Smooth muscle cell of the brain vasculature (primary cell): ENCODE data around the gene CEP63.

ENCODE experiments used
- DNase-seq: peaks from one replicate; pipeline ENCODE4 v3.0.0-alpha.2; 2012; ENCODE audit warnings: low read depth, low spot score

CEP63 gene

DNA sequence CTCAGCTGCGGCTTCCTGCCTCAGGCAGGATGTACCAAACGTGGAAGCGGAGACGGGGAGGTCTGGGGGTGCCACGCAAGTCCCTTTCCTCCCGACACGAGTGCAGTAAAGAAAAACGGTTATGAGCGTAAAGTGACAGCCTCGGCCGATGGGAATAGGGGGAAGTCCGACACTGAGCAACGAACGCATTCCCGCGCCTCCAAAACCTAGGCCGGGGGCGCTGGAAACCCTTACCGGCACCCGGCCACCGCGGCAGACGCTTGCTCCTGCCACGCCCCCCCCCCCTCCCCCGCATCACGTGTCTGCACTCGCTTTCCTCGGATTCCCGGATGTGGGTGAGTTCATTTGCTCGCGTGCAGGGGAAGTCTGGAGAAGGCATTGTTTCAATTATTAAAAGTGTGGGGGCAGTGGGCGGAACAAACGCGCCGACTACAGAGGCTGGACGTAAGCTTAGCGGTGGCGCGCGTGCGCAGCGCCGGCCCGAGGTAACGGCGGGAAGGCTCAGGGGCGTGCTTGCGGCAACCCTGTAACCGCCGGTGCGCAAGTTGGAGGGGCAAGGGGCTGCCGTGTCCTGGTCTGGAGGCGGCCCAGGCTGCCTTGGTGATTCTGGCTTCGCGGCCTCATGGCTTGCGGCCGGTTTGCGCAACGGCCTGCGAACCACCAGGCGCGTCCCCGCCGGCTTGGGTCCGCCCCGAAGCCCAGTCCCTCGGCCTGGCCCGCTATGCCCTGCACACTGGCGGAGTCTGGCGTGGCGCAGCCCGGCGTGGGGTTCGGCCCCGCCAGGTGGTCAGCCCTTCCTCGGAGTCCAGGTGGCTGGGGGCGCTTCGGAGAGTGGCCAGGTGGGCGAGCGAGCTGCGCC, at the start of gene CEP63, which contains the start of gene ANAPC13:
Gene CEP63, plus strand, starts transcription at position 340 of the 859 bp plus-strand sequence. CDS start 9,264 bp downstream, outside the sequence.
Gene ANAPC13, minus strand, starts transcription at position 268 of the 859 bp plus-strand sequence. CDS start 3,081 bp downstream, outside the sequence.
- DNase-seq: peak; percentile 100

DNA sequence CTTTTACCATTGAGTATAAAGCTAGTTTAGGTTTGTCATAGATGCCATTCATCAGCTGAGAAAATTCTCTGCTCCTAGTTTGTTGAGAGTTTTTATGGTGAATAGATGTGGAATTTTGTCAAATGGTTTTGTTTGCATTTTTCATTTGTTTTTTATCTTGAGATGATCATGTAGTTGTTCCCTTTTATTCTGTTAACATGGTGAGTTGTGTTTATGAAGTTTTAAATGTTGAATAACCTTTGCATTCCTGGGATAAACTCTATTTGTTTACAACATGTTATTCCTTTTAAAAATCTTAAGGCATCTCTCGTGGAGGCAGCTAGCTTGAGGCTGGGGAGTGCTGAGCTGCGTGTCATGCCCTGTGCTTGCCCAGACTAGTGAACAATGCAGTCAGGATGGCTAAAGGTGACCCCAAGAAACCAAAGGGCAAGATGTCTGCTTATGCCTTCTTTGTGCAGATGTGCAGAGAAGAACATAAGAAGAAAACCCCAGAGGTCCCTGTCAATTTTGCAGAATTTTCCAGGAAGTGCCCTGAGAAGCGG, 48.6 kb upstream of the CEP63 start:
- no peak for DNase-seq

DNA sequence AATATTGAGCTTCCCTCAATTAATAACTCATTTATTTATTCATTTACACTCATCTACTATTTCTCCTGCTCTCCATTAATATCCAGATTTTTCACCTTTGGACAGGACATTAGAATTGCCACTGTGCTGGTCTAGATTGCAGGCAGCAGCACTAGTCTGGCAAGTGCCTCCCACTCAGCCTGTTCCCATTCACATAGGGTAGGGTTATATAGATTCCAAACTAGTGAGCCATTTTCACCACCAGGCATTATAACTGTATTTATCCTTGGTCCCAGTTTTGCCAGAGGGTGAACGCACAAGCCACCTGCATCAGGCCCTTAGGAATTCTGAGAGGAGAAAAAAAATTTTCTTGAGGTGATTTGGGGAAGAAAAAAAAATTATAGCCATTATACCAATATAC, 44.5 kb upstream of the CEP63 start:
- no peak for DNase-seq

DNA sequence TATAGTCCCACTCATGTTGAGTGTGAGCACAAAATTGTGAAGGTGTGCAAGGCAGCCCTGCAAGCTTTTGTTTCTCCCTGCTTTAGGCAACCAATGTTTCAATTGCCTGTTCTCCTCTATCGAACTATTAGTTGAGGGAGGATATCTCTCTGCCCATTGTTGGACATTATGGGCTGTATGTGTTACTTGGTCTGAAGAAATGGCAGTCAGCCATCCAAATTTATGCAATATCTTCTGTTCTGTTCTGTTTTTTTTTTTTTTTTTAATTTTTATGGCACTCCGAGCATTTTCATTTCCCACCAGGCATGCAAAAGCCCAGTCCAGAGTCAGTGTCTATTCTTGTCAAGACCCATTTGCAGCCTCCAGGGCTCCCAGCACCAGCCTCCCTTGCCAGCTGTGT, 44.0 kb upstream of the CEP63 start:
- DNase-seq: no peak

DNA sequence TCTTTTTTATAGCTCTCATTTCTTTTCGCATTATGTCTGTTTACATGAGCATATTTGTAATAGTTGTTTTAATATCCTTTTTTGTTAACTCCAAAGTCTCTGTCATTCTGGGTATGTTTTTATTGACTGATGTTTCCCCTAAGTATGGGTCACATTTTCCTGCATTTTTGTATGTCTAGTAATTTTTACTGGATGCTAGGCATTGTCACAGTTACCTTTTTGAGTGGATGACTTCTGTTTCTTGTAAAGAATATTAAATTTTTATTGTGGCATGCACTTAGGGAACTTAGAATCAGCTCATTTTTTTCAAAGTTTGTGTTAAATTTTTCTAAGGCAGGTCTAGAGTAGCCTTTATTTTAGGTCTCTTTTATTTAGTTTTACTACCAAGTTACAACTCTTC, 40.8 kb upstream of the CEP63 start:
- no peak for DNase-seq

DNA sequence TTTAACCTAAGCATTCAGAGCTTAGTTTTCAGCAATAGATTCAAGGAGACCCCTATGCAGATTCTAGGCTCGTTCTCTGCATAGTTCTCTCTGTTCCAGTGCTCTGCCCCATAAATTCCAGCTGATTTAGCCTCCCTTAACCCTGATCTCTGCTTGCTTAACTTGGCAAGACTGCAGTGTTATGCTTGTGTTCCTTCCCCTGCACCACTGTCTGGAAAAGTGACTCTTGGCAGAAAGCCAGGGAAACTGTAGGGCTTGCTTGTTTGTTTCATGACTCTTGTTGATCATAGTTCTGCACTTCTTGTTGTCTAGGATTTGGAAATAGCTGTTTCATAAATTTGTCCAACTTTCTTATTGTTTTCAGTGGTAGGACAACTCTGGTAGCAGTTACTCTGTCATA, 40.2 kb upstream of the CEP63 start:
- peak; percentile 80 for DNase-seq

DNA sequence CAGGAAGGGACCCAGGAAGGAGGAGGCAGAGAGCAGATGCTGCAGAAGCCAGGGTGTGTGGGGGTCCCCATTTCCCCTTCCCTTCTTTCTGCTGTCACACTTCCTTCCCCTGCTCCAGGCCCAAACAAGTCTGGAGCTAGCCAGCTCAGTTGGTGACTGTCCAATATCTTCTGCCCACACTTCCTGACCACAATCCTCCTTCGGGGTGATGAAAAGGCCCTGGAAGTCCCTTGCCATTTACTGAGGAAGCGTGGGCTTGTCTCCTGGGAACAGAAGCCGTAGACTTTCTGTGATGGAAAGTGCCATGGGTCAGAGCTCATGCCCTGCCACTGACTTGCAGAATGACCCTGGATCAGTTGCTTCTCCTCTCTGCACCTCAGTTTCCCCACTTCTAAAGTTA, 39.1 kb upstream of the CEP63 start:
- no peak for DNase-seq

DNA sequence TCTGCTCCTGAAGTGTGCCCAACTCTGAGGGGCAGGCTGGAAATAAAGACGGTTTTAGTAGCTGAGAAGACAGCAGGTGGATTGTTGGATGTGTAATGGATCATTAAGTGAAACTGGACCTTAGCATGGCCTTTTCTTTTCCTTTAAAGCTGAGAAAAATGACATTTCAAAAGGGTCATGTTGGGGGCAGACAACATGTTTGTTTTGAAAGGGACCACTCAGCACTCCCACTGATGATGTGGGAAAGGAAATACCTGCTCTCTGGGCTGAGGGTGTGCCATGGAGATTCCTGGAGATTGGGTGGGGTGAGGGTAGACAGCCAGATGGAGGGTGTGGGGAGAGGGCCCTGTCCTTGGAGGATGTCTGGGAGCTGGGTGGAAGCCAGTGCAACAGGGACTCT, 38.5 kb upstream of the CEP63 start:
- DNase-seq: no peak

DNA sequence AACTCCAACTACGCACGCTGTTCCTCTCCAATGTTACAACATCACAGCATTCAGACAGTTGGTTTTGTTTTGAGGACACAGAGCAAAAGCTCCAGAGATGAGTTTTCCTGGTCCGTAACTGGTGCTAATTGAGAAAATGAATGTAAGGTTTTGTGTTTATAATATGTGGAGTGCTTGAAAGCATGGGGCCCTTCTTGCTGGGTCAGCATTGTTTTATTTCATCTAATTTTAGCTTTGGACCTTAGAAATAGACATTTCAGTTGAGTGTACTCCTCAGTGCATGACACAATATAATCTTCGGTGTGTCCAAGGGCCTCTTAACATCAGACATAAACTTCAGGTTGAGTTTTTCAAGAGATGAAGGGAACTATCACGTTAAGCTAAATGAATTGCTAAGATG, 37.2 kb upstream of the CEP63 start:
- DNase-seq: no peak

DNA sequence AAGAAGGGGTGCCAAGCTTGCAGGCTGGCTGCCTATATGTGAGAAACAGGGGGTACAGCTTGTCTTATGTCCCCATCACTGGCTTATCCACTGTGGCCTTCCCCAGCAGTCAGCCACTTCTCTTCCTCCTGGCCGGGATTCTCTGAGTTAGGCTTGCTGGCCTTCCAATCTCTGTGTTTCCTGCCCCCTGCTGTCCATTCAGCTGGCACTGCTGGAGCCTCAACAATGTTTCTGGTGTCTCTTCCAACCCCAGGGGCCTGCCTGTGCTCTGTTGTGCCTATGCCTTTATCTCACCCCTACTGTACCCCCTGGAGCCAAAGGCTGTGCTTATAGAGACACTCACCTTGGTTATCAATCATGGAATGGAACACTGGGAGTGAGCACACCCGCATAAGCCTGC, 36.6 kb upstream of the CEP63 start:
- DNase-seq: no peak

DNA sequence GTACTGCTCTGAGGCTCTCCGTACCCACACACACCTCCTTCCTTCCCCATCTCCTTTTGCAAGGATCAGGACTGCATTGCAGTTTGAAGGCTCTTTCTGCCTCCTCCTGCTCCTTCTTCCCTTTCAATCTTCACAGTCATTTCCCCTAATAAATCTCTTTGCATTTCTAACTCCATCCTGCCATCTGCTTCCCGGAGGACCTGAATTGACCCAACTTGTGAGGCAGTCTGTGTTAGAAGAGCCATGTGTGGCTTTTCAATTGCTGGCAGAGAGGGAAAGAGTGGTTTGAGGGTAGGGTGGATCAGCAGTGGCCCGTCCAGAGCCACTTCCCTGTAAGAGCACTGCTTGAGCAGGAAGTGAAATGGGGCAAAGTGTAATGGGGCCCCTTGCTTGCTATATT, 35.9 kb upstream of the CEP63 start:
- DNase-seq: no peak

DNA sequence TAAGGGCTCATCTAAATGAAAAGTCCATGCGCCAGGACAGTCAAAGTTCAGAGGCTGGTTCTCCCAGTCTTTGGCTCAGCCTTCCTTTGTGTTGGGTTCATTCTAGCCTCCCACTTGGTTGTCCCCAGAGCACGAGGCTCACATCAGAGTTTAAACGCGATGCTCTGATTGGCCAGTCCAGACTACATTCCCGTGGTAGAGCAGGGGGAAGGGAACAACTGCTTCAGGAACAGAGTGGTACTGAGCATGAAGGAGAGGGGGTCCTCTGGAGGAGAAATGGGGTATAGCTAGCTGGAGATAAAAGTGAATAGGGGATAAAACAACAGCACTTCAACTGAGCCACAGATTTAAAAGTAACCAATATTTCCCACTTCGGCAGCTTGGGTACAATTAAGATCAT, 32.2 kb upstream of the CEP63 start:
- DNase-seq: no peak

DNA sequence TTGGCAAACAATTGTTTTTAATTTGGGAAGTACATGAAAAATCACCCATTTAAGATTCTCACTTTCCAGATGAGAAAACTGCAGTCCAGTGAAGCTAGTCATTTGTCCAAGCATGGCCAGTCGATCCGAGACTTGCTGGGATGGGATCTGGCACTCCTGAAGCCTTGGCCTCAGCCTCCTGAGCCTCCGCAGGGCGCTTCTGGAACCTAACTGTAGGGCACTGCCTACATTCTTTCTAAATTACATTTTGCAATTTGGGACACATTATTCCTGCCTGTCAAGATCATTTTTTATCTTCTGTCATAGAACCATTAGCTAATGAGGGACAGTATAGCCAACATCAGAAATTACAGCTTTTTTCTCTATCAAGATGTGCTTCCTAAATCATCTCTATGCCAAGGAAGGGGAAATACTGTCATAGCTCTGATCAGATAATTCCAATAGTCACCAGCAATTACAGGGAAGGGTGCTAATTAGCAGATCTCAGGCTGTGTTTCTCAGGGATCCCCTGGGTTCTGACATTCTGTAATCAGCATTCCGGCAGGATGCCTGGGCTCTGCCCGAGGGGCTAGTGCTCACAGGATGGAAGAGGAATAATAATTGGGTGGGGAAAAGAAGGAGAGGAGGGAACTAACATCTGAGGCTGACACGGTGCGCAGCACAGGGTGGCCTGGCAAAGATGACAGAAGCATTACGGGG, 28.3 kb upstream of the CEP63 start:
- DNase-seq: no peak

DNA sequence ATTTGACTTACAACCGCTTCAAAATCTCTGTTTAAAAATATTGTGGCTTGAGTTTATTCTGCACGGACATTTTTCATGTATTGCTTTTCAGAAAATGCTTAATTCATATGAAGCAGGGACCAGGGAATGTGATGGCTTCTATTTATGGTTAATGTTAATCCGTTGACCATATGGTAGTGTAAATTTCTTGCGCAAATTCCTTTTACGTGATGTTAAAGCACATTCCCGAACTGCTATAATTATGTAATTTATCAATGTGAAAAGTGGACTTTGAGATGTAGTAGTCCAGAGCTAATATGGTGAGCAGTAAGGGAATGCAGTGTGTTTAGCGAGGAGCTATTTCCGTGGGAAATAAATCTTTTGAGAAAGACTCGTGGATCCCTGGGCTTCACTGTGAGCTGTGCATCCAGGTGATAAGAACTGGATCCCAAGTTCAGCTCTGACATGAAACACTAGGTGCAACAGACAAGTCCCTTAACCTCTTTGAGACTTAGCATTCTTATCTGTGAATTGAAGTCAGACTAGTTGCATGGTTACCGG, 27.4 kb upstream of the CEP63 start:
- DNase-seq: no peak

DNA sequence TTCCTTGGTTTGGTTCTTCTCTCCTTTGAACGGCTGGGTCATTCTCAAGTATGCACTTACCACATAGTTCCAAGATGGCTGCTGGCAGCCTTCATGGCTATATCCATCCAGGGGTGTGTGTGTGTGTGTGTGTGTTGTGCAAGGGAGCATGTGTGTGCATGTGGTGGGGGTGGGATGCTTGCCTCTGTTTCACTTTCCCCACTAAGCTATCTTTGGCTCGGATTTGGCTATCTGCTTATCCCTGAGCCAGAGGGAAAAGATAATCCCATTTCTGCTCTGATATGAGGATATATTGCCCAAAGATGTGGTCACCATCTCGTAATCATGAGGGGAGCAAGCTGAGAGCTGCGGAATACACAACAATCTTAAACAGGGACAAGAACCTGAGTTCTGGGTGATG, 26.3 kb upstream of the CEP63 start:
- no peak for DNase-seq

DNA sequence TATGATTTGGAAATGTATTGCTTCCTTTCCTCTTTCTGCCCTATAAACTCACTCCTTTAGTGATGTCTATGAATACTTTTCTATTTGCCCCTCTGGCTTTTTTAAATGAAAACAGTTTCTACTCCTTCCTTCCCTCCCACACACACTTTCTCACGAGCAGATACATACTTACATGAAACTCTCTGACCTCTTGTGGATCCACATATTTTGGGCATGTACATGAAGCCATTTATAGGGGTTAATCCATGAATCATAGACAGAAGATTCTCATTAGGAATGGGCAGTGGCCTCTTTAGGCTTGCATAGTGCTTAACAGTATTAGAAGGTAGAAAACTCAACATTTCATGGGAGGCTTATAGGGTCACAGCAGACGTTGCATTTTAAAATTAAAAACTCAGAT, 24.9 kb upstream of the CEP63 start:
- DNase-seq: no peak

DNA sequence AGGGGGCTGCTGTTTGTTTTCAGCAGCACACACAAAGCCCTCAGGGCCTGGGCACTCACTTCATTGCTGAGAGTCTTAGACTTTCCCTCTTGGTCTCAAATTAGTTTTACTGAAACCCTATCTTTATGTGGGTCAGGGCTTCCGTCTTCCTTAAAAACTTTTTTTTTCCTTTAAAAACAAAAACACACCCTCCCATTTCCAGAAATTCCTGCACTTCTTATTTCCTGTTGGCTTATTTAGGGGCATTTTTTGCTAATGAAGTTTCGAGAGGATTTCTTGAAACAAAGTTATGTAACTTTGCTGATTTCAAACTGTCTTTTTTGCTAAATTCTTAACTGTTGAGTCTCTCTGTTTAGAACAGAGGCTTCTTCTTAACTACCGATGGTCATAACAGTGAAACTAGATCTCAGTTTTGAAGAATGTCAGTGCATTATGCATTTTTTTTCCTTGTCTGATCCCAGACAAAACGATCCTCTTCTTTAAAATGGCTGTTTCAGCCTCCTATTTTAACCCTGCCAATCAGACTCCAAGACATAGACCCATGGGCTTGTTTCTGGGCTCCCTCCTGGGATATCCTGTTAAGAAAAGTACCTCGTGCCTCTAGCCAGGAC, 23.4 kb upstream of the CEP63 start:
- DNase-seq: no peak

DNA sequence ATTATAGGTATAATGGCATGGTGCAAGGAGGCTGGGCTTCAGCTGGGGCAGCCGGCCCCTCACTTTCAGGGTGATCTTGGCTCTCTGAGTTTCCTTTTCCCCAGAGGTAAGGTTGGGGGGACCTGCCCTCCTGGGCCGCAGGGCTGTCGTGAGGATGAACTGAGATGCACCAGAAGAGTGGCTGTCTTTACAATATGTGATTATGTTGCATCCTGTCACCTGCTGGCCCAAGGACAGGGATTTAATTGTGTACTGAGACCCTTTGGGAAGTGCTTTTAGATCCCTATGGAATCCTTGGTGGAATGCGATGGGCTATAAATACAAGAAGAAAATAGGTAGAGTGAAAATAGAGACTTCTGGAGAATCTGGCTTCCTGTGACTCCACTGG, 22.2 kb upstream of the CEP63 start:
- no peak for DNase-seq

DNA sequence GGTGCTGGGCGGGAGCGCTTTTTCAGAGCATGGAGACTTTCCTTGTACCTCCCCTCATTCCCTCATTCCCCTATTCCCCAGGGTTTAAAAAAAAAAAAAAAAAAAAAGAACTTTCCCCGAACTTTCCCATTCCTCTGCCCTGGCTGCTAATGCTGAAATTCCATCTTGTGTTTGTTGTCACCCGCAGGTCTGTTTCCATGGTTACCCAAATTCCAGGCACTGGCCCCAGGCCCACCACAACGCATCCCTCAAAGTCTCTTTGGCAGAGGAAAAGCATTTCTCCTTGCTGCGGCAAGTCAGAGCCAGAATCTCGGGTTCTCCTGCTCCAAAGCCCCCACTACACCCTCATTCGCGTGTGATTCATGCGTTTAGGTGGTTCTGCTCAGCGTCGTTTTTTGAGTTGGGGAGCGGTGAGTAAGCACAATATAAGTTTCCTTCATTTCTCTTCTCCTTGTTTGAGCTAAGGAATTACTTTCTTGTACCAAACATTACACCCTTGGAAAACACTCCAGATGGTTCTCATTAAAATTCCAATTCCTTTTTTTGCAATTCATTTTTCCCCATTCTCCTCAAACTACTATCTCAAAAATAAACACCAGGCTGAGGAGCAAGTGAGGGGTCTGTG, 21.7 kb upstream of the CEP63 start:
- peak; percentile 83 for DNase-seq

DNA sequence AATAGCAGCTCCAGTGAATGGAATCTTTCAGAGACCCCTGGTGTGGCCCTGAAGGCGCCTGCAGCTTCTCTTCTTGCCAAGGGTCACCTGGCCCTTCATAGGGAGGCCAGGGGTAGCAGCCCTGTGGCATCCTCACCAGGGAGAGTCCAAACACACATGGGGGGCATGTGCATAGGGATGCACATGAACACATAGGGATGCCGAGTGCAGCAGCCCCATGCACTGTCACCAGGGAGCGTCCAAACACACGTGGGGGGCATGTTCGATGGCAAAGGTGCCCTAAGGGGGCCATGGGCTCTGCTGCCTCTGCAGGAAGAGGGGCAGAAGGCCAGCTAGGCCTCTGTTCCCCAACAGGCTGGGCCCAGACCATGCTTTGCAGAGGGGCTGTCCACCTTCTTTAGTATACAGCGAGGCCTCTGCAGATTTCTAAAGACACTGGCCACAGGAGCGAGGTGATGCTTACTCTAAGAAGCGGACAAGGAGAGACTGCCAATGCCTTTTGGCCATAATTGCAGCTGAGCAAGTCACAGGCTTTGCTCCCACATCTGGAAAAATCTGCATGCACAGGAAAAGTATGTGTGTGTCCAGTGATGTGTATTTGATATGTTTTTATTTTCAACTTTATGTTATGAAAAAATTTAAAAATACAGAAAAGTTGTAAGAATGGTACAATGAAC, 21.0 kb upstream of the CEP63 start:
- no peak for DNase-seq

DNA sequence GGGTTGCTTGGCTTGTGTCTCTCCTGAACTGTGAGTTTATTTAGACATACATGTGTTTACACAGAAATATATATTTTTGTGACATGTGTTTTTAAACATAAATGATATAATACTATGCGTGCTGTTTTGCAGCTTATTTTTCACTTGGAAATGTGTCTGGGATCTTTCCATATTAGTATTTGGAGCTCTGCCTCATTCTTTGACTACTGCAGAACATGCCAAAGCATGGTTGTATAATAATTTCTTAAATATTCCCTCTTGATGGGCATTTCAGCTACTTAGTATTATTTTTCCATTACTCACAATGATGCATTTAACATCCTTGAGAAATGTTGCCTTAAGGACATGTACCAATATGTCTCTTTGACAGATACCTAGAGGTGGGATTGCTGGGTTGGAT, 19.5 kb upstream of the CEP63 start:
- no peak for DNase-seq
